Endothelial cell of umbilical vein (primary cell): ENCODE data around the gene HGFAC. TPM values are rescaled to one million over a fixed set of nuclear protein-coding genes. Genes with fewer than 3 reads are reported as not detected.

Experiments
- BruUV-seq: library from RNA; stranded (reverse); fragments of 400-500 nt; replicated peaks from 2 replicates; lab custom pipeline; 2021; lab: Mats Ljungman, UMichigan
- CTCF ChIA-PET: fragments of 300-600, 350-600 bp; sonication (Branson Sonifier 250); formaldehyde crosslinking; loops from one replicate; lab custom pipeline; 2021; ENCODE audit warnings: antibody characterized with exemption, inconsistent platforms; lab: Charles Lee
- POLR2A ChIA-PET: fragments of 300-600, 350-600 bp; sonication (Branson Sonifier 250); formaldehyde crosslinking; loops from one replicate; lab custom pipeline; 2021; ENCODE audit warnings: antibody characterized with exemption, inconsistent platforms; lab: Charles Lee
- DNase-seq: peaks from one replicate; pipeline ENCODE4 v3.0.0-alpha.2; 2011; ENCODE audit warnings: low read depth, low spot score
- FAIRE-seq: peaks from 2 replicates; lab custom pipeline; 2011; peaks lifted over from hg19 to GRCh38; lab: Jason Lieb, UNC
- H2AFZ ChIP-seq: 2 replicates; pipeline ENCODE4 v1.6.0; 2012; ENCODE audit warnings: low read depth, low read length, control low read depth, inconsistent platforms
- H3K27ac ChIP-seq: 2 replicates; pipeline ENCODE4 v1.5.1; 2011; ENCODE audit warnings: low read depth, mild to moderate bottlenecking, control low read depth, low read length, moderate library complexity; ENCODE audit not compliant: insufficient read depth
- H3K27me3 ChIP-seq, 2 experiments: 2 replicates each; pipeline versions ENCODE4 v1.6.0 to v1.6.1; 2011; ENCODE audit warnings: low read length in 2 of 2, mixed read lengths in 1 of 2; ENCODE audit not compliant: control insufficient read depth in 2 of 2, insufficient read depth in 2 of 2
- H3K36me3 ChIP-seq, 2 experiments: 2 replicates in 1 of 2; 3 replicates in 1 of 2; pipeline ENCODE4 v1.5.1; 2011; ENCODE audit warnings: low read length in 2 of 2, mild to moderate bottlenecking in 1 of 2, moderate library complexity in 1 of 2; ENCODE audit not compliant: control insufficient read depth in 2 of 2, insufficient read depth in 2 of 2; ENCODE audit errors: extremely low read depth in 1 of 2
- H3K4me1 ChIP-seq: 3 replicates; pipeline ENCODE4 v1.5.1; 2011; ENCODE audit warnings: mild to moderate bottlenecking, low read length; ENCODE audit not compliant: control insufficient read depth, insufficient read depth; ENCODE audit errors: extremely low read depth
- H3K4me2 ChIP-seq: 2 replicates; pipeline ENCODE4 v1.6.1; 2011; ENCODE audit warnings: low read length, control low read depth, mixed read lengths; ENCODE audit not compliant: insufficient read depth
- H3K4me3 ChIP-seq, 3 experiments: fragments of 200-600 bp in 1 of 3; sonication (generic), shearing (Covaris generic) in 1 of 3; replicated peaks in 1 of 3; 2 replicates each; pipeline ENCODE4 v1.5.1; 2011 to 2016; ENCODE audit warnings: control low read depth in 3 of 3, low read length in 3 of 3, mild to moderate bottlenecking in 2 of 3, inconsistent platforms in 1 of 3, low read depth in 1 of 3, moderate library complexity in 1 of 3; ENCODE audit not compliant: insufficient read depth in 1 of 3
- H3K79me2 ChIP-seq: 2 replicates; pipeline ENCODE4 v1.6.0; 2012; ENCODE audit warnings: low read length, inconsistent platforms; ENCODE audit not compliant: control insufficient read depth, insufficient read depth
- H3K9ac ChIP-seq: replicated peaks from 2 replicates; pipeline ENCODE3; 2011; ENCODE audit warnings: low read length, control low read depth; ENCODE audit not compliant: insufficient read depth; ENCODE audit errors: extremely low read depth
- H3K9me1 ChIP-seq: replicated peaks from 3 replicates; pipeline ENCODE4 v1.6.0; 2011; ENCODE audit warnings: mild to moderate bottlenecking, low read length; ENCODE audit not compliant: control insufficient read depth, insufficient read depth; ENCODE audit errors: extremely low read depth
- H3K9me3 ChIP-seq: replicated peaks from 2 replicates; pipeline ENCODE4 v1.5.1; 2012; ENCODE audit warnings: low read length, inconsistent platforms; ENCODE audit not compliant: control insufficient read depth, insufficient read depth
- H4K20me1 ChIP-seq: replicated peaks from 2 replicates; pipeline ENCODE3; 2011; ENCODE audit warnings: mild to moderate bottlenecking, low read length; ENCODE audit not compliant: control insufficient read depth, insufficient read depth; ENCODE audit errors: extremely low read depth
- CTCF ChIP-seq, 2 donors: IDR thresholded peaks; 1 replicate in 1 of 2; 2 replicates in 1 of 2; pipeline ENCODE4 v1.5.1; 2011; ENCODE audit warnings: low read length in 2 of 2, mild to moderate bottlenecking in 2 of 2, moderate library complexity in 2 of 2, control low read depth in 1 of 2, inconsistent platforms in 1 of 2, low read depth in 1 of 2; ENCODE audit not compliant: insufficient read depth in 1 of 2; ENCODE audit errors: extremely low read depth in 1 of 2
- EZH2 ChIP-seq: IDR thresholded peaks from 2 replicates; pipeline ENCODE4 v1.6.1; 2012; ENCODE audit warnings: borderline replicate concordance, low read depth, mild to moderate bottlenecking, moderate library complexity, low read length, inconsistent platforms; ENCODE audit not compliant: severe bottlenecking
- FOS ChIP-seq: IDR thresholded peaks from 2 replicates; pipeline ENCODE4 v1.6.1; 2011; ENCODE audit warnings: mild to moderate bottlenecking, low read length, moderate library complexity, borderline replicate concordance; ENCODE audit not compliant: insufficient read depth
- GATA2 ChIP-seq: IDR thresholded peaks from 2 replicates; pipeline ENCODE4 v1.7.0; 2011; ENCODE audit warnings: low read depth, mild to moderate bottlenecking, moderate library complexity, mixed read lengths, low read length; ENCODE audit not compliant: insufficient read length, insufficient read depth
- JUN ChIP-seq: IDR thresholded peaks from 2 replicates; pipeline ENCODE4 v1.6.1; 2011; ENCODE audit warnings: borderline replicate concordance, low read depth; ENCODE audit not compliant: insufficient read length, insufficient read depth
- MAX ChIP-seq: IDR thresholded peaks from 2 replicates; pipeline ENCODE4 v1.6.1; 2011; ENCODE audit not compliant: insufficient read depth, insufficient read length
- MYC ChIP-seq: IDR thresholded peaks from one replicate; pipeline ENCODE4 v1.6.1; 2011; ENCODE audit warnings: mild to moderate bottlenecking, low read depth, low read length
- POLR2A ChIP-seq: IDR thresholded peaks from 2 replicates; pipeline ENCODE4 v1.6.1; 2012; ENCODE audit warnings: low read depth, mild to moderate bottlenecking, control low read depth, low read length
- POLR2AphosphoS5 ChIP-seq: IDR thresholded peaks from 2 replicates; pipeline ENCODE4 v1.6.1; 2012; ENCODE audit warnings: low read depth, mild to moderate bottlenecking, control low read depth, low read length, moderate library complexity; ENCODE audit not compliant: insufficient read depth
- dilution Hi-C: fragments of 300-500 bp; cut with MboI; formaldehyde crosslinking; loops from one replicate; pipeline ENCODE4 v1.15.0; 2019; ENCODE audit warnings: low sequenced_read_pairs; ENCODE audit not compliant: extremely low pct_ligation_motif_present
- intact Hi-C: fragments of 100-400 bp; cut with micrococcal nuclease; formaldehyde crosslinking; loops from one replicate; pipeline ENCODE4 v1.10.0; 2022
- polyA plus RNA-seq, 4 experiments: library from polyadenylated mRNA; depleted of rRNA in 3 of 4; stranded (reverse) in 3 of 4; unstranded in 1 of 4; fragments of >200 nt; gene quantifications; 2 replicates each; pipeline versions ENCODE4 v1.2.1 to v1.2.3, GENCODE V29; 2011 to 2012; ENCODE audit warnings: missing spikeins in 1 of 4
- total RNA-seq: library from RNA; stranded (reverse); gene quantifications from 2 replicates; pipeline ENCODE4 v1.2.3, GENCODE V29; 2021

Gene HGFAC
- total and polyA plus RNA-seq, 2 donors (not counting 3 experiments of a cell fraction or from before 2014, with no cell fraction given): 0.36 to 0.49 TPM

DNA sequence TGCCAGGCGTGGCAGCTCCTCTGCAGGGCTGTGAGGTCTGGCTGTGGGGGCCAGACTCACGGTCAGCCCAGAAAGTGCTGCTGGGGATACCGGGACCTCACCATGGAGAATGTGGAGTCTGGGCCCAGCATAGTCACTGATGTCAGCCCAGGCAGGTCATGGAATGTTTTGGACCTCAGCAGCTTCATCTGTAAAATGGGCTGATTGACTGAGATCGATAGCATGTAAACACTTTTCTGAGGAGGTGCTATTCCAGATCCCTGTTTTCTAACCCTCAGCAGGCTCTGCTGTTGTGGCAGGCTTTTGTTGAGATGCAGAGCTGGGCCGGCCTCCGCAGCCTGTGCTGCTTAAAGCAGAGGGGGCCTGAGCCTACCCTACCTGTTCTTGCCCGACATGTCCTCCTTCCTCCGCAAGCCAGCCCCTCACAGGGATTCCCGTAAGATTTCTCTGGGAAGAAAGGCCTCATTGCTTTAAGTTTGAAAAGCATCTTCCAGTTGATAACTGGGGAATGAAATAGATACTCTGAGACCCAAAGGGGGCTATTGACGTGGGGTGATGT is 38.3 kb upstream of the HGFAC start:
- TF ChIP-seq POLR2A (no peak), EZH2 (no peak), GATA2 (no peak), MYC (no peak), MAX (no peak), FOS (no peak), CTCF (IDR thresholded peaks at IDR 0.05; ENCODE audit: extremely low read depth in 1 of 2, insufficient read depth in 1 of 2, low read depth in 1 of 2, low read length in 2 of 2) (no peak), JUN (no peak), POLR2AphosphoS5 (no peak)
- no TSS peak for BruUV-seq
- DNase-seq: no peak
- Histone ChIP-seq H3K9me1 (no peaks in the 10 kb centered on the region), H3K9me3 (no peaks in the 10 kb centered on the region), H4K20me1 (no peaks in the 10 kb centered on the region), H3K36me3 (no peaks in the 10 kb centered on the region), H3K27me3 (no peaks in the 10 kb centered on the region), H3K4me1 (peaks cover 3% of the 10 kb centered on the region), H3K79me2 (no peaks in the 10 kb centered on the region), H3K9ac (no peak overlapping the region), H3K4me2 (no peak overlapping the region), H2AFZ (no peak overlapping the region), H3K4me3 (no peak overlapping the region), H3K27ac (no peak overlapping the region)
- no peak for FAIRE-seq
- CTCF ChIA-PET: interaction anchor here (1.2 kb wide), 1 partner anchor 57 kb away, joined by 4 read pairs; no protein-coding TSS in a partner anchor
- dilution Hi-C loops: no loop called here
- intact Hi-C loops: no loop called here
- POLR2A ChIA-PET: no interaction called here
